Measurements from ENCODE around the gene APOL6. TPM values are rescaled to one million over a fixed set of nuclear protein-coding genes. Genes with fewer than 3 reads are reported as not detected.

Gene APOL6
- total and polyA plus RNA-seq, 2 donors (not counting 3 experiments of a cell fraction or from before 2014, with no cell fraction given), result 0.33 to 3.0 TPM

DNA sequence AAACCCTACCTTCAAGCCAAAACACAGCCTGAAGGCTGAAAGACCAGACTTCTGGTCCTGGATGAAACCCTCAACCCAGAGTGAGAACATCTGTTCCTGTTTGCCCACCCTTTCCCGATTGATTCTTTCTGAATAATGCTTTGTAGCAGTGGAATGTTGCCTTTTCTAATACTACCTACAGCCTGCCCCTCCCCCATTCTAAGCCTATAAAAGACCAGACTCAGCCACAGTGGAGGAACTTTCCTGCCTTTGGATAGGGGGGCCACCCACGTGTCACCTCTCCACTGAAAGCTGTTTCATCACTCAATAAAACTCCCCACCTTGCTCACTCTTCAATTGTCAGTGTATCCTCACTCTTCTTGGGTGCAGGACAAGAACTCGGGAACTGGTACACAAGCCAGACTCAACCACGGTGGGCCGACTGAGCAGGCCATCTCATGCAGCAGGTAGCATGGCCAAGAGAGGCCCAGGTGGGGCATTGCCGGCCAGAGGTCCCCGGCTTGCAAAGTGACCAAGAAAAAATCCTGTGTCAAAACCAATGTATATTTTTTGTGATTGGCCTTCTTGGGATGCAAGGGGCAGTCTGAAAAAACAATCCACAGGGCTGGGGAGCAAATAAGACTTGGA is 6.6 kb upstream of the APOL6 start:
- CTCF ChIA-PET, result no interaction called here

More for the DNA sequence above, 6.6 kb upstream of the APOL6 start:
- no peak overlapping the region for H3K9ac ChIP-seq (replicated peaks; ENCODE audit: extremely low read depth, insufficient read depth, low read length)
- no peaks in the 10 kb centered on the region for H3K79me2 ChIP-seq (ENCODE audit: control insufficient read depth, insufficient read depth, low read length)
- H3K4me1 ChIP-seq (ENCODE audit: control insufficient read depth, extremely low read depth, insufficient read depth, low read length), result no peaks in the 10 kb centered on the region
- peaks cover 3 to 5% of the 10 kb centered on the region in 2 experiments for H3K27me3 ChIP-seq (ENCODE audit: control insufficient read depth in 2 of 2, insufficient read depth in 2 of 2, low read length in 2 of 2)
- H3K4me3 ChIP-seq (replicated peaks in 1 of 3; ENCODE audit: insufficient read depth in 1 of 3, low read depth in 1 of 3, low read length in 3 of 3), result no peak overlapping the region
- no peaks in the 10 kb centered on the region for H3K36me3 ChIP-seq (ENCODE audit: control insufficient read depth in 2 of 2, extremely low read depth in 1 of 2, insufficient read depth in 2 of 2, low read length in 2 of 2)
- dilution Hi-C loops (cut with MboI; ENCODE audit: extremely low pct_ligation_motif_present, low sequenced_read_pairs), result no loop called here
- no peaks in the 10 kb centered on the region for H3K9me1 ChIP-seq (replicated peaks; ENCODE audit: control insufficient read depth, extremely low read depth, insufficient read depth, low read length)
- BruUV-seq (replicated peaks), result no TSS peak
- intact Hi-C loops (cut with micrococcal nuclease), result loop anchor here (10.0 kb wide), 1 partner anchor 93 kb away; no protein-coding TSS in a partner anchor
- DNase-seq (ENCODE audit: low read depth, low spot score) (no peak), FAIRE-seq (no peak)
- H3K4me2 ChIP-seq (ENCODE audit: insufficient read depth, low read length), result no peak overlapping the region
- H3K9me3 ChIP-seq (replicated peaks; ENCODE audit: control insufficient read depth, insufficient read depth, low read length), result no peaks in the 10 kb centered on the region
- H4K20me1 ChIP-seq (replicated peaks; ENCODE audit: control insufficient read depth, extremely low read depth, insufficient read depth, low read length), result no peaks in the 10 kb centered on the region
- H2AFZ ChIP-seq (ENCODE audit: low read depth, low read length), result no peak overlapping the region
- H3K27ac ChIP-seq (ENCODE audit: insufficient read depth, low read depth, low read length), result no peak overlapping the region
- POLR2A ChIA-PET, result no interaction called here
- TF ChIP-seq EZH2 (IDR thresholded peaks at IDR 0.05; ENCODE audit: borderline replicate concordance, low read depth, low read length, severe bottlenecking), result no peak
- TF ChIP-seq, protein P1, sequence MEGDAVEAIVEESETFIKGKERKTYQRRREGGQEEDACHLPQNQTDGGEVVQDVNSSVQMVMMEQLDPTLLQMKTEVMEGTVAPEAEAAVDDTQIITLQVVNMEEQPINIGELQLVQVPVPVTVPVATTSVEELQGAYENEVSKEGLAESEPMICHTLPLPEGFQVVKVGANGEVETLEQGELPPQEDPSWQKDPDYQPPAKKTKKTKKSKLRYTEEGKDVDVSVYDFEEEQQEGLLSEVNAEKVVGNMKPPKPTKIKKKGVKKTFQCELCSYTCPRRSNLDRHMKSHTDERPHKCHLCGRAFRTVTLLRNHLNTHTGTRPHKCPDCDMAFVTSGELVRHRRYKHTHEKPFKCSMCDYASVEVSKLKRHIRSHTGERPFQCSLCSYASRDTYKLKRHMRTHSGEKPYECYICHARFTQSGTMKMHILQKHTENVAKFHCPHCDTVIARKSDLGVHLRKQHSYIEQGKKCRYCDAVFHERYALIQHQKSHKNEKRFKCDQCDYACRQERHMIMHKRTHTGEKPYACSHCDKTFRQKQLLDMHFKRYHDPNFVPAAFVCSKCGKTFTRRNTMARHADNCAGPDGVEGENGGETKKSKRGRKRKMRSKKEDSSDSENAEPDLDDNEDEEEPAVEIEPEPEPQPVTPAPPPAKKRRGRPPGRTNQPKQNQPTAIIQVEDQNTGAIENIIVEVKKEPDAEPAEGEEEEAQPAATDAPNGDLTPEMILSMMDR (IDR thresholded peaks at IDR 0.05; ENCODE audit: extremely low read depth in 1 of 2, insufficient read depth in 1 of 2, low read depth in 1 of 2, low read length in 2 of 2), result no peak
- no peak for TF ChIP-seq JUN (IDR thresholded peaks at IDR 0.05; ENCODE audit: borderline replicate concordance, insufficient read depth, insufficient read length, low read depth)
- no peak for TF ChIP-seq MYC (IDR thresholded peaks at IDR 0.05; ENCODE audit: low read depth, low read length)
- TF ChIP-seq POLR2AphosphoS5 (IDR thresholded peaks at IDR 0.05; ENCODE audit: insufficient read depth, low read depth, low read length), result no peak
- no peak for TF ChIP-seq FOS (IDR thresholded peaks at IDR 0.05; ENCODE audit: borderline replicate concordance, insufficient read depth, low read length)
- TF ChIP-seq, protein P2, sequence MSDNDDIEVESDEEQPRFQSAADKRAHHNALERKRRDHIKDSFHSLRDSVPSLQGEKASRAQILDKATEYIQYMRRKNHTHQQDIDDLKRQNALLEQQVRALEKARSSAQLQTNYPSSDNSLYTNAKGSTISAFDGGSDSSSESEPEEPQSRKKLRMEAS (IDR thresholded peaks at IDR 0.05; ENCODE audit: insufficient read depth, insufficient read length), result no peak
- no peak for TF ChIP-seq GATA2 (IDR thresholded peaks at IDR 0.05; ENCODE audit: insufficient read depth, insufficient read length, low read depth, low read length)
- TF ChIP-seq POLR2A (IDR thresholded peaks at IDR 0.05; ENCODE audit: low read depth, low read length), result no peak
